ENCODE results near the gene BRD9. TPM values are rescaled to one million over a fixed set of nuclear protein-coding genes. Genes with fewer than 3 reads are reported as not detected.

BRD9 gene
- total and polyA plus RNA-seq, 2 experiments from 2014 or later, result 17.8 to 20.3 TPM

DNA sequence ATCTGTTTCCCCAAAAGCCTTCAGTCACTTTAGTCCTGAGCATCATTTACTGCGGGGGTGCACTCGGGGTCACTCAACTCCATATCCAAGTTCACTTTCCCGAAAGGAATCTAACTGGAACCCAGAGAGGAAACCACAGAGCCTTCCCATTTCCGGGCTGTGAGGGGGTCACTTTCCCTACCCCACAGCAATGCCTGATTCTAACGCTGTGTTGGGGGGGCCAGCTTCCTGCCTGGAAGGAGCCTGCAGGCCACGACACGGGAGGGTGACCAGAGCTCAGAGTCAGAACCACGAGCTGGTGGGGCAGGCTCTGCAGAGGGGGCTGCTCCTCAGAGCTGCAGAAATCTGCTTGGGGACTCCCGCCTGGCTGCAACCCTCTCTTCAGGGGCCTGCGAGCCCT, 20.3 kb downstream of the BRD9 start:
- DNase-seq (ENCODE audit: low spot score), result no peak
- Histone ChIP-seq H3K4me2 (no peak overlapping the region), H3K4me3 (no peak overlapping the region), H3K79me2 (no peaks in the 10 kb centered on the region), H2AFZ (no peak overlapping the region), H3K27me3 (no peaks in the 10 kb centered on the region), H3K4me1 (ENCODE audit: insufficient read depth) (peaks cover 1% of the 10 kb centered on the region), H3K9me3 (ENCODE audit: low read depth) (no peaks in the 10 kb centered on the region), H3K9me2 (replicated peaks; ENCODE audit: insufficient read depth) (no peaks in the 10 kb centered on the region), H3K36me3 (replicated peaks; ENCODE audit: insufficient read depth, low read depth) (no peaks in the 10 kb centered on the region), H3K27ac (no peak overlapping the region), H4K20me1 (ENCODE audit: insufficient read depth, poor library complexity, severe bottlenecking) (no peaks in the 10 kb centered on the region)
- TF ChIP-seq, protein P1, sequence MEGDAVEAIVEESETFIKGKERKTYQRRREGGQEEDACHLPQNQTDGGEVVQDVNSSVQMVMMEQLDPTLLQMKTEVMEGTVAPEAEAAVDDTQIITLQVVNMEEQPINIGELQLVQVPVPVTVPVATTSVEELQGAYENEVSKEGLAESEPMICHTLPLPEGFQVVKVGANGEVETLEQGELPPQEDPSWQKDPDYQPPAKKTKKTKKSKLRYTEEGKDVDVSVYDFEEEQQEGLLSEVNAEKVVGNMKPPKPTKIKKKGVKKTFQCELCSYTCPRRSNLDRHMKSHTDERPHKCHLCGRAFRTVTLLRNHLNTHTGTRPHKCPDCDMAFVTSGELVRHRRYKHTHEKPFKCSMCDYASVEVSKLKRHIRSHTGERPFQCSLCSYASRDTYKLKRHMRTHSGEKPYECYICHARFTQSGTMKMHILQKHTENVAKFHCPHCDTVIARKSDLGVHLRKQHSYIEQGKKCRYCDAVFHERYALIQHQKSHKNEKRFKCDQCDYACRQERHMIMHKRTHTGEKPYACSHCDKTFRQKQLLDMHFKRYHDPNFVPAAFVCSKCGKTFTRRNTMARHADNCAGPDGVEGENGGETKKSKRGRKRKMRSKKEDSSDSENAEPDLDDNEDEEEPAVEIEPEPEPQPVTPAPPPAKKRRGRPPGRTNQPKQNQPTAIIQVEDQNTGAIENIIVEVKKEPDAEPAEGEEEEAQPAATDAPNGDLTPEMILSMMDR (IDR thresholded peaks at IDR 0.05; ENCODE audit: poor library complexity), result no peak
- TF ChIP-seq EZH2 (IDR thresholded peaks at IDR 0.05; ENCODE audit: borderline replicate concordance) (no peak), EZH2phosphoT487 (IDR thresholded peaks at IDR 0.05; ENCODE audit: low read depth, severe bottlenecking, unreplicated experiment) (no peak)
- WGBS (ENCODE audit: low lambda C conversion rate, missing lambda C conversion rate), result 95% methylated on average over 10 of the region's 10 CpGs

DNA sequence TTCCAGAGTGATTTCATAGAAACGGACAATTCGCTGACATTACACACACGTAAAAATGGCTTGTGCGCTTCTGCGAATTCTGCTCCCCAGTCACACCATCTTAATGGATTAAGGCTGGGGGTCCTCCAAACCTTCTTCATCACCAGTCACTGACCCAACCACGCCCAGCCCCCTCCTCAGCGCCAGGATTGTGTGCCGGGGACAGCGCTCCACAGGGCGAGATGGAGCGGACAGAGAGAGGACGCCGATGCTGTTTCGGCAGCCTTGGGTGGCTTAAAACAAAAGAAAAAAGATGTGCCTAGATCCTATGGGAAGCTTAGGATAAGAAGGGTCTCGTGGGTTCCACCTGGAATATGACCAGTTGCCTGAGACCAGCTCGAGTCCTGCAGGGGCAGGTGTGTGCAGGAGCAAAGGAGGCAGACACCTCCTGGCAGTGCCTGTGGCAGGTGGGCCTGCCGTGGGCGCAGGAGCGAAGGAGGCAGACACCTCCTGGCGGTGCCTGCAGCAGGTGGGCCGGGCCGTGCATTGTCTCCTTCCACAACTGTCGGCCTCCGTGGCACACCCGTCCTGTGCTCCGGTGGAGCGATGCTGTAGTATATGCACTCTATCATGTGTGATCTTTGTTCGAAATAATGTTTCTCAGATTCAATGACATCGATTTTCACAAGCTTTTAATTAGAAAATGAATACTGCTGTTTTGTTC, 20.9 kb downstream of the BRD9 start:
- Histone ChIP-seq H3K36me3 (replicated peaks; ENCODE audit: insufficient read depth, low read depth) (no peaks in the 10 kb centered on the region), H2AFZ (no peak overlapping the region), H3K4me1 (ENCODE audit: insufficient read depth) (peaks cover 5% of the 10 kb centered on the region), H3K27ac (no peak overlapping the region), H3K27me3 (no peaks in the 10 kb centered on the region), H4K20me1 (ENCODE audit: insufficient read depth, poor library complexity, severe bottlenecking) (no peaks in the 10 kb centered on the region), H3K4me2 (no peak overlapping the region), H3K9me3 (ENCODE audit: low read depth) (no peaks in the 10 kb centered on the region), H3K9me2 (replicated peaks; ENCODE audit: insufficient read depth) (no peaks in the 10 kb centered on the region), H3K79me2 (no peaks in the 10 kb centered on the region), H3K4me3 (no peak overlapping the region)
- no peak for DNase-seq (ENCODE audit: low spot score)
- WGBS (ENCODE audit: low lambda C conversion rate, missing lambda C conversion rate), result 96% methylated on average over 28 of the region's 29 CpGs
- TF ChIP-seq, protein P1 (IDR thresholded peaks at IDR 0.05; ENCODE audit: poor library complexity), result no peak
- TF ChIP-seq EZH2phosphoT487 (IDR thresholded peaks at IDR 0.05; ENCODE audit: low read depth, severe bottlenecking, unreplicated experiment) (no peak), EZH2 (IDR thresholded peaks at IDR 0.05; ENCODE audit: borderline replicate concordance) (no peak)

DNA sequence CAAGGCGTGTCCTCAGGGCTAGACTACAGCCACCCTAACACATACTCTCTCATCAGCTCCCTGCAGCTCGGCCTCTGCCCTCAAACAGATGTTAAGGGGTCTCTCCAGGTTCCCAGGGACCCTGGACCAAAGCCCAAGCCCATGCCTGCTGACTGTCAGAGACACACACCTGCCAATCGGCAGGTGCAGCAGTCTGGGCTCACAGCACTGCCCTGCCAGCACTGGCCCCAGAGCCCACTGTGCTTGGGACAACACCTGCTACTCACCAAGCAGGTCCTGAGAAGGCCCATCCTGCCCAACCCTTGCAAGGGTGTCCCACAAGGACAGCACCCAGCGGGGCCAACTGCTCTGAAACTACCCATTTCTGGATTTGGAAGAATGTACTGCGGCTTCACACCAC, 21.6 kb downstream of the BRD9 start:
- H3K27ac ChIP-seq, result no peak overlapping the region
- H3K4me1 ChIP-seq (ENCODE audit: insufficient read depth), result peaks cover 5% of the 10 kb centered on the region
- H3K4me3 ChIP-seq, result no peak overlapping the region
- H3K79me2 ChIP-seq, result no peaks in the 10 kb centered on the region
- TF ChIP-seq, protein P1 (IDR thresholded peaks at IDR 0.05; ENCODE audit: poor library complexity), result no peak
- no peak for TF ChIP-seq EZH2 (IDR thresholded peaks at IDR 0.05; ENCODE audit: borderline replicate concordance)
- no peak for TF ChIP-seq EZH2phosphoT487 (IDR thresholded peaks at IDR 0.05; ENCODE audit: low read depth, severe bottlenecking, unreplicated experiment)
- no peak for DNase-seq (ENCODE audit: low spot score)
- H2AFZ ChIP-seq, result no peak overlapping the region
- H3K27me3 ChIP-seq, result no peaks in the 10 kb centered on the region
- no peaks in the 10 kb centered on the region for H4K20me1 ChIP-seq (ENCODE audit: insufficient read depth, poor library complexity, severe bottlenecking)
- H3K9me3 ChIP-seq (ENCODE audit: low read depth), result no peaks in the 10 kb centered on the region
- H3K4me2 ChIP-seq, result no peak overlapping the region
- no peaks in the 10 kb centered on the region for H3K9me2 ChIP-seq (replicated peaks; ENCODE audit: insufficient read depth)
- no peaks in the 10 kb centered on the region for H3K36me3 ChIP-seq (replicated peaks; ENCODE audit: insufficient read depth, low read depth)
- WGBS (ENCODE audit: low lambda C conversion rate, missing lambda C conversion rate), result 98% methylated on average over 5 of the region's 5 CpGs
